HG02938 (cell line): ENCODE measurements around the gene SAMD11.
"Not testable (repeated sequence)": the region's sequence is repeated elsewhere in the genome, so short reads cannot be mapped to it uniquely, and the experiment has no call there.

Source experiments
- ATAC-seq: cut with Tn5 transposase; IDR thresholded peaks from one replicate; pipeline ENCODE4 v1.9.1; 2021; ENCODE audit warnings: mild to moderate bottlenecking, moderate library complexity; ENCODE audit not compliant: unreplicated experiment

The SAMD11 gene

GRCh38 chr1:991275-991674 is 67.6 kb downstream of the SAMD11 start:
- not testable (repeated sequence) for ATAC-seq

GRCh38 chr1:991895-992294 is 68.2 kb downstream of the SAMD11 start:
- ATAC-seq, result no peak

- no peak for ATAC-seq
Measured at GRCh38 chr1:992362-992761, 68.6 kb downstream of the SAMD11 start.

GRCh38 chr1:993379-993995 is 69.8 kb downstream of the SAMD11 start:
- no peak for ATAC-seq
